Lung (tissue), 12 donors: ENCODE measurements around the gene LAMP5. TPM values are rescaled to one million over a fixed set of nuclear protein-coding genes. Genes with fewer than 3 reads are reported as not detected.

Source experiments
- ATAC-seq: fragments of 200-7000 bp; cut with Tn5 transposase; one replicate; pipeline ENCODE4 v1.9.1; 2020; ENCODE audit warnings: moderate number of reproducible peaks; ENCODE audit not compliant: insufficient read depth, low FRiP score
- DNase-seq, 3 donors: peaks; one replicate each; pipeline ENCODE4 v3.0.0-alpha.2; 2013 to 2017
- H3K27ac ChIP-seq, 2 donors: one replicate each; pipeline ENCODE4 v1.5.1; 2013; ENCODE audit warnings: mild to moderate bottlenecking in 2 of 2, moderate library complexity in 2 of 2, control low read depth in 1 of 2, inconsistent platforms in 1 of 2, low read depth in 1 of 2, low read length in 1 of 2
- H3K27me3 ChIP-seq, 3 donors: one replicate each; pipeline ENCODE4 v1.5.1; 2013; ENCODE audit warnings: low read length in 2 of 3; ENCODE audit not compliant: control insufficient read depth in 3 of 3, insufficient read depth in 3 of 3
- H3K36me3 ChIP-seq, 4 donors: one replicate each; pipeline ENCODE4 v1.5.1; 2013; ENCODE audit warnings: low read length in 4 of 4, mild to moderate bottlenecking in 1 of 4, moderate library complexity in 1 of 4; ENCODE audit not compliant: control insufficient read depth in 4 of 4, insufficient read depth in 4 of 4
- H3K4me1 ChIP-seq, 5 donors: one replicate each; pipeline ENCODE4 v1.5.1; 2013; ENCODE audit warnings: low read length in 5 of 5, mild to moderate bottlenecking in 2 of 5, moderate library complexity in 1 of 5; ENCODE audit not compliant: control insufficient read depth in 5 of 5, insufficient read depth in 5 of 5
- H3K4me3 ChIP-seq: one replicate; pipeline ENCODE4 v1.5.1; 2013; ENCODE audit warnings: mild to moderate bottlenecking, control low read depth, moderate library complexity
- H3K9ac ChIP-seq, 2 donors: one replicate each; pipeline ENCODE4 v1.5.1; 2013; ENCODE audit warnings: low read length in 2 of 2, control low read depth in 1 of 2; ENCODE audit not compliant: insufficient read depth in 1 of 2
- H3K9me3 ChIP-seq, 4 donors: one replicate each; pipeline ENCODE4 v1.5.1; 2013; ENCODE audit warnings: low read length in 3 of 4, mild to moderate bottlenecking in 1 of 4, moderate library complexity in 1 of 4; ENCODE audit not compliant: control insufficient read depth in 4 of 4, insufficient read depth in 3 of 4
- WGBS, 2 donors: extraction: QIAGEN DNeasy Blood & Tissue Kit; methylation state at CpG; one replicate each; pipeline ENCODE4 v1.1.7; 2013; 5-methylcytosine and 5-hydroxymethylcytosine counted together
- polyA plus RNA-seq, 2 donors: library from polyadenylated mRNA; stranded (reverse); fragments of 200-250 nt; gene quantifications; one replicate each; pipeline ENCODE4 v1.2.1, GENCODE V29; 2013
- total RNA-seq, 2 donors: library from RNA; depleted of rRNA in 1 of 2; stranded (reverse); fragments of >200 nt in 1 of 2; gene quantifications; one replicate each; pipeline ENCODE4 v1.2.1, GENCODE V29; 2014 to 2021
- TF ChIP-seq, protein P1 (sequence below): IDR thresholded peaks from 2 replicates; pipeline ENCODE4 v1.5.1; 2012; ENCODE audit warnings: mild to moderate bottlenecking; ENCODE audit errors: control extremely low read depth, extremely low read depth
- donor health status: control.
- donor health status: control.
- donor health status: Bipolar disorder and iron deficiency.
- donor health status: healthy.
- donor health status: DM: yes; HTN: yes; CAD: no.

Gene LAMP5
- total and polyA plus RNA-seq, 4 donors, result 0.06 to 3.3 (median 0.23) TPM

DNA sequence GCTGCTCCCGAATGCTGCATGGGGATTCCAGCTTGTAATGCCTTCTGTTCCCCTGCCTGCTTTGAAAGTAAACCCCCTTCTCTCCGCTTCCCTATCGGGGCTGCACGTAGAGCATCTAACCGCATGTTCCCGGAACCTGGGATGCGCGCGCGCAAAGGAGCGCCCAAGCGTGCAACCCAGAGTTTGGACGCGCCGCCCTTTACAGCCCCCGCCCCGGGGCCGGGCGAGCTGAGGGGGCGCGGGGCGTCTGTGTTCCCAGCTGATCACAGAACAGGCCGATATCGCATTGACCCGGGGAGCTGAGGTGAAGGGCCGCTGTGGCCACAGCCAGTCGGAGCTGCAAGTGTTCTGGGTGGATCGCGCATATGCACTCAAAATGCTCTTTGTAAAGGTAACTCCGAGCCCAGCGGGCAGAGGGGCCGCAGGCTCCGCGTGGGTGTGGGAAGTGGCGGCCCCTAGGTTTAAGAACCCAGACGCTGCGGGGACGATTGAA lies 1.4 kb downstream of the LAMP5 start:
- Histone ChIP-seq H3K36me3 (no peaks in the 10 kb centered on the region), H3K9me3 (peaks cover 0 to 5% (median 0%) of the 10 kb centered on the region in 4 donors), H3K4me1 (peaks cover 0 to 26% (median 5%) of the 10 kb centered on the region in 5 donors), H3K27ac (no peak overlapping the region), H3K4me3 (no peak overlapping the region), H3K9ac (no peak overlapping the region), H3K27me3 (peaks cover 6 to 89% (median 72%) of the 10 kb centered on the region in 3 donors)
- WGBS, 2 donors, result 3 to 6% methylated on average over 38 of the region's 38 CpGs
- peak in 1 of 3 donors; percentile 26 for DNase-seq
- TF ChIP-seq, protein P1, sequence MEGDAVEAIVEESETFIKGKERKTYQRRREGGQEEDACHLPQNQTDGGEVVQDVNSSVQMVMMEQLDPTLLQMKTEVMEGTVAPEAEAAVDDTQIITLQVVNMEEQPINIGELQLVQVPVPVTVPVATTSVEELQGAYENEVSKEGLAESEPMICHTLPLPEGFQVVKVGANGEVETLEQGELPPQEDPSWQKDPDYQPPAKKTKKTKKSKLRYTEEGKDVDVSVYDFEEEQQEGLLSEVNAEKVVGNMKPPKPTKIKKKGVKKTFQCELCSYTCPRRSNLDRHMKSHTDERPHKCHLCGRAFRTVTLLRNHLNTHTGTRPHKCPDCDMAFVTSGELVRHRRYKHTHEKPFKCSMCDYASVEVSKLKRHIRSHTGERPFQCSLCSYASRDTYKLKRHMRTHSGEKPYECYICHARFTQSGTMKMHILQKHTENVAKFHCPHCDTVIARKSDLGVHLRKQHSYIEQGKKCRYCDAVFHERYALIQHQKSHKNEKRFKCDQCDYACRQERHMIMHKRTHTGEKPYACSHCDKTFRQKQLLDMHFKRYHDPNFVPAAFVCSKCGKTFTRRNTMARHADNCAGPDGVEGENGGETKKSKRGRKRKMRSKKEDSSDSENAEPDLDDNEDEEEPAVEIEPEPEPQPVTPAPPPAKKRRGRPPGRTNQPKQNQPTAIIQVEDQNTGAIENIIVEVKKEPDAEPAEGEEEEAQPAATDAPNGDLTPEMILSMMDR, result no peak
- ATAC-seq, result no peak

DNA sequence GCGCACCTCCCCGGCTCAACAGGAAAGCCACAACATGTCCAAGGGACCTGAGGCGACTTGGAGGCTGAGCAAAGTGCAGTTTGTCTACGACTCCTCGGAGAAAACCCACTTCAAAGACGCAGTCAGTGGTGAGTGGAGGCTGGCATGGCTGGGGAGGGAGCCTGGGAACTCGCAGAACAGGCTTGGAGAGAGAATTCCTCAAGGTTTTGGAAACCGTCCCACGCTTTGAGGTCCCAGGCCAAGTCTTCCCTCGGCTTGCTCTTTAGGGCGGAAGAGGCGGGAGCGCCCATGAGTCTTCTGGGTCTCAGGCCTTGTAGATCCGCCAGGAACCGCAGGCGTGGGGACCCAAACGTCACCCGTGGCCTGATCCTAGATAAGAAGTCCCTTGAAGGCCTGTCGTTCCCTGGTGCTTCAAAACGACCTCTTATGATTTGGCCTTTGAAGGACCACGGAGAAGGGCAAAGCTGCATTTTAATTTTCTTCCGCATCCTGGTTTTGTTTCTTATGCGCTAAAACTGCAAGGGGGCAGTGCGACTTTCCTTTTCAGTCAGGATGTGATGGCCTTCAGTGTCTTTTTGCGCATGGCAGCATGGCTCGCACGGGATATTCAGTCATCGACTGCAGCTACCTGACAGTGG lies 2.0 kb downstream of the LAMP5 start:
- DNase-seq, result peak; percentile 67 to 89 (median 76)
- Histone ChIP-seq H3K36me3 (no peaks in the 10 kb centered on the region), H3K9ac (no peak overlapping the region), H3K27ac (no peak overlapping the region), H3K4me3 (no peak overlapping the region), H3K9me3 (peaks cover 0 to 5% (median 0%) of the 10 kb centered on the region in 4 donors), H3K4me1 (peaks cover 0 to 26% (median 5%) of the 10 kb centered on the region in 5 donors), H3K27me3 (peaks cover 6 to 83% (median 67%) of the 10 kb centered on the region in 3 donors)
- no peak for ATAC-seq
- 7 to 11% methylated on average over 28 of the region's 28 CpGs for WGBS, 2 donors
- TF ChIP-seq, protein P1, result no peak

DNA sequence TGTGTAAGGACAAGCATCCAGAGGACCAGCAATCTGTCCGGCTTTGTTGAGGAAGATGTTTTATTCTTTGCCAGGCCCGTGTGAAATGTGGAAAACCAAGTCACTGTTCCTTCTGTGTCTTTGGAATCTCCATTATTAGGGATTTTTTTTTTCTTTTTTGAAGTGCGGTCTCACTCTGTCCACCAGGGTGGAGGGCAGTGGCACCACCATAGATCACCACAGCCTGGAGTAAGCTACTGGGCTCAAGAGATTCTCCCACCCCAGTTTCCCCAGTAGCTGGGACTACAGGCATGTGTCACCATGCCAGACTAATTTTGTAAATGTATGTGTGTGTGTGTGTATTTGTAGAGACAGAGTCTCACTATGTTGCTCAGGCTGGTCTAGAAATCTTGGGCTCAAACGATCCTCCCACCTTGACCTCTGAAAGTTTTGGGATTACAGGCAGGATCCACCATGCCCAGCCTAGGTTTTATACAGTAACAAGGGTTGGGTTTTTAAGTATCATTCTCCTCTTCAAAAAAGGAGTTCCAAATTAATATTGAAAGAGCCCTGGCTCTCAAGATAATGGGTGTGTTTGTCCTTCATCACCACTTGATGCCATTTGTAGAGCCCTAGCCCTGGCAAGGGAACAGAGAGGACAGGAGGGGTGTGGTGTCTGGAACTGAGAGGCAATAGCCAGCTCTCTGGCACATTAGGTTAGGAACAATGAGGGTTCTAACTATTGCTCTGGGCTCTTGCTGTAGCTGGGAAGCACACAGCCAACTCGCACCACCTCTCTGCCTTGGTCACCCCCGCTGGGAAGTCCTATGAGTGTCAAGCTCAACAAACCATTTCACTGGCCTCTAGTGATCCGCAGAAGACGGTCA lies 3.1 kb downstream of the LAMP5 start:
- peaks cover 0 to 26% (median 5%) of the 10 kb centered on the region in 5 donors for H3K4me1 ChIP-seq
- no peak overlapping the region for H3K9ac ChIP-seq
- WGBS, 2 donors, result 47 to 57% methylated on average over 8 of the region's 8 CpGs
- ATAC-seq (no peak), DNase-seq (no peak)
- peaks cover 6 to 71% (median 60%) of the 10 kb centered on the region in 3 donors for H3K27me3 ChIP-seq
- H3K36me3 ChIP-seq, result no peaks in the 10 kb centered on the region
- H3K4me3 ChIP-seq, result no peak overlapping the region
- H3K27ac ChIP-seq, result no peak overlapping the region
- TF ChIP-seq, protein P1, result no peak
- H3K9me3 ChIP-seq, result peaks cover 0 to 5% (median 0%) of the 10 kb centered on the region in 4 donors
